Sigmoid colon (tissue), 4 donors: ENCODE measurements around the gene PEX14.
A peak's percentile ranks its signal among the peaks of the same experiment; 100 is the strongest.

Source experiments
- EP300 ChIP-seq, 4 donors: sonication (generic); formaldehyde crosslinking; IDR thresholded peaks; one replicate each; pipeline ENCODE4 v1.6.1; 2017; ENCODE audit warnings: antibody characterized with exemption in 4 of 4
- POLR2A ChIP-seq, 2 donors: fragments of 450-650 bp; IDR thresholded peaks; one replicate each; pipeline ENCODE4 v1.6.1; 2016; ENCODE audit warnings: antibody characterized with exemption in 2 of 2, mild to moderate bottlenecking in 2 of 2, moderate library complexity in 2 of 2
- POLR2AphosphoS5 ChIP-seq, 4 donors: sonication (generic); formaldehyde crosslinking; IDR thresholded peaks; one replicate each; pipeline ENCODE4 v1.6.1; 2017; ENCODE audit warnings: antibody characterized with exemption in 4 of 4
- TF ChIP-seq, protein P1 (sequence below), 4 experiments: fragments of 450-650 bp in 3 of 4; fragments of 200-600 bp in 1 of 4; IDR thresholded peaks; one replicate each; pipeline ENCODE4 v1.5.1; 2016 to 2019; ENCODE audit warnings: antibody characterized with exemption in 4 of 4, mild to moderate bottlenecking in 3 of 4, moderate library complexity in 2 of 4

DNA sequence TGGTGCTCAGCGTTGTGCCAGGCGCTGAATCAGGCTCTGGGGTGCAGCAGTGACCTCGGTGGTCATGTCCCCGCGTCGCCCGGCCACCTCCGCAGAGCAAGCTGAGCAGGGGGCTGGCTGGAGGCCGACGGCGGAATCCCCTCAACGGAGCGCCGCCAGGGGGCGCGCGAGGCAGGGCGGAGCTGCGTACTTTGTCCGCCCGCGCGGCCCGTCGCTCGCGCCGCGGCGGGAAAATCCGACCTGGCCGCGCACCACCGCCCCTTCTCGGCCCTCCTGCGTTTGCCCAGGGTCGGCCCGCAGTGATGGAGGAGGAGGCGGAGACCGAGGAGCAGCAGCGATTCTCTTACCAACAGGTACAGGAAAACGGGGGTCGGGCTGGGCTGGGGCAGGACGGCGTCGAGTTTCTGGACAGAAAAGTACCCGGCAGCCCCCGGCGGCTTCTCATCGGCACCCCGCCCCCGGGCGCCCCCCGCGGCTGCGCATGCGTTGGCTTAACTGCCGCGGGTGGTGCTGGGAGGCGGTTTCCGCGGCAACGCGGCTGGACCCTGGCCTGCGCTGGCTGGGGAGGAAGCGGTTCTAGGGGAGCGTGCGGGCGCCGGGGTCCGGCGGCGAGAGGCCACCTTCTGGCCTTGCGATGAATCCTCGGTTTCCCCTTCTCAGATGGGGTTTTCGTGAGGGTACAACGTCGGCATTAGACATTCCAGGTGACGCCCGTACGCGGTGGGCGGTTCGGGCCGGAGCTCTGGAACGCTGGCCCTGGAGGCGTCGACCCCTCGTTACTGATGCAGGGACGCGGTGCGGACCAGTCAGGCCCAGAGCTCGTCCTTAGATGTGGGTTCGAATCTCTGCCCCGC lies 44.3 kb upstream of the PEX14 start, which contains the start of gene CENPS:
- TF ChIP-seq, protein P1, sequence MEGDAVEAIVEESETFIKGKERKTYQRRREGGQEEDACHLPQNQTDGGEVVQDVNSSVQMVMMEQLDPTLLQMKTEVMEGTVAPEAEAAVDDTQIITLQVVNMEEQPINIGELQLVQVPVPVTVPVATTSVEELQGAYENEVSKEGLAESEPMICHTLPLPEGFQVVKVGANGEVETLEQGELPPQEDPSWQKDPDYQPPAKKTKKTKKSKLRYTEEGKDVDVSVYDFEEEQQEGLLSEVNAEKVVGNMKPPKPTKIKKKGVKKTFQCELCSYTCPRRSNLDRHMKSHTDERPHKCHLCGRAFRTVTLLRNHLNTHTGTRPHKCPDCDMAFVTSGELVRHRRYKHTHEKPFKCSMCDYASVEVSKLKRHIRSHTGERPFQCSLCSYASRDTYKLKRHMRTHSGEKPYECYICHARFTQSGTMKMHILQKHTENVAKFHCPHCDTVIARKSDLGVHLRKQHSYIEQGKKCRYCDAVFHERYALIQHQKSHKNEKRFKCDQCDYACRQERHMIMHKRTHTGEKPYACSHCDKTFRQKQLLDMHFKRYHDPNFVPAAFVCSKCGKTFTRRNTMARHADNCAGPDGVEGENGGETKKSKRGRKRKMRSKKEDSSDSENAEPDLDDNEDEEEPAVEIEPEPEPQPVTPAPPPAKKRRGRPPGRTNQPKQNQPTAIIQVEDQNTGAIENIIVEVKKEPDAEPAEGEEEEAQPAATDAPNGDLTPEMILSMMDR (IDR thresholded peaks at IDR 0.05) = peak; percentile 84 to 97 (median 96)
- TF ChIP-seq POLR2A (IDR thresholded peaks at IDR 0.05) (no peak), EP300 (IDR thresholded peaks at IDR 0.05) (no peak), POLR2AphosphoS5 (IDR thresholded peaks at IDR 0.05) (peak in 3 of 4 donors; percentile 14 to 79 (median 78))
